Choroid plexus epithelial cell (primary cell): ENCODE results near the gene TAPT1.

Experiments used
- DNase-seq: peaks from one replicate; pipeline ENCODE4 v3.0.0-alpha.2; 2010; ENCODE audit warnings: low read depth
- H3K4me3 ChIP-seq: 2 replicates; pipeline ENCODE4 v1.5.1; 2011; ENCODE audit warnings: low read depth, mild to moderate bottlenecking, control low read depth, low read length, moderate library complexity
- CTCF ChIP-seq: conservative IDR thresholded peaks from 2 replicates; pipeline ENCODE4 v1.5.1; 2011; ENCODE audit warnings: low read depth, mild to moderate bottlenecking, control low read depth, inconsistent platforms, low read length, moderate library complexity

Gene TAPT1

GRCh38 chr4:16217300-16218051 lies 8.8 kb downstream of the TAPT1 start:
- DNase-seq: no peak
- no peak overlapping the region for H3K4me3 ChIP-seq
- TF ChIP-seq CTCF: no peak

- DNase-seq: peak; percentile 34
- no peak overlapping the region for H3K4me3 ChIP-seq
- no peak for TF ChIP-seq CTCF
Measured at GRCh38 chr4:16213121-16213520, 13.2 kb downstream of the TAPT1 start.

GRCh38 chr4:16212138-16212782 lies 14.0 kb downstream of the TAPT1 start:
- TF ChIP-seq CTCF: no peak
- no peak overlapping the region for H3K4me3 ChIP-seq

GRCh38 chr4:16207409-16207808 lies 18.9 kb downstream of the TAPT1 start:
- no peak overlapping the region for H3K4me3 ChIP-seq
- no peak for DNase-seq
- no peak for TF ChIP-seq CTCF

More at GRCh38 chr4:16212138-16212782, 14.0 kb downstream of the TAPT1 start:
- DNase-seq: no peak

GRCh38 chr4:16206848-16207247 lies 19.4 kb downstream of the TAPT1 start:
- no peak for TF ChIP-seq CTCF
- DNase-seq: no peak

GRCh38 chr4:16206301-16206700 lies 20.0 kb downstream of the TAPT1 start:
- DNase-seq: no peak
- H3K4me3 ChIP-seq: no peak overlapping the region
- no peak for TF ChIP-seq CTCF

More at GRCh38 chr4:16206848-16207247, 19.4 kb downstream of the TAPT1 start:
- H3K4me3 ChIP-seq: no peak overlapping the region
